Liver (tissue), 3 donors: ENCODE measurements around the gene PDCD6IP.
"Not testable (repeated sequence)": the region's sequence is repeated elsewhere in the genome, so short reads cannot be mapped to it uniquely, and the experiment has no call there.

Experiments
- FOXA1 ChIP-seq: IDR thresholded peaks from 2 replicates; pipeline ENCODE4 v1.6.1; 2016; ENCODE audit warnings: antibody characterized with exemption
- JUND ChIP-seq, 2 donors: IDR thresholded peaks; 2 replicates each; pipeline ENCODE4 v1.6.1; 2016; ENCODE audit warnings: antibody characterized with exemption in 2 of 2
- NR2F2 ChIP-seq: IDR thresholded peaks from 2 replicates; pipeline ENCODE4 v1.6.1; 2016; ENCODE audit warnings: antibody characterized with exemption
- RAD21 ChIP-seq, 2 donors: IDR thresholded peaks; 2 replicates each; pipeline ENCODE4 v1.6.1; 2016; ENCODE audit warnings: antibody characterized with exemption in 2 of 2, mild to moderate bottlenecking in 2 of 2
- RXRA ChIP-seq, 2 donors: IDR thresholded peaks; 2 replicates each; pipeline ENCODE4 v1.6.1; 2017 to 2018; ENCODE audit warnings: antibody characterized with exemption in 2 of 2, mild to moderate bottlenecking in 1 of 2
- SP1 ChIP-seq: IDR thresholded peaks from 2 replicates; pipeline ENCODE4 v1.6.1; 2018; ENCODE audit warnings: antibody characterized with exemption, mild to moderate bottlenecking
- TAF1 ChIP-seq: conservative IDR thresholded peaks from 2 replicates; pipeline ENCODE4 v1.6.1; 2016; ENCODE audit warnings: antibody characterized with exemption, mild to moderate bottlenecking
- YY1 ChIP-seq: IDR thresholded peaks from 2 replicates; pipeline ENCODE4 v1.6.1; 2016; ENCODE audit warnings: antibody characterized with exemption, mild to moderate bottlenecking
- TF ChIP-seq, protein P1 (sequence below): fragments of 150-350 bp; IDR thresholded peaks from 2 replicates; pipeline ENCODE4 v1.5.1; 2017; ENCODE audit warnings: improper control_type of control experiment, low read depth, low read length; ENCODE audit not compliant: missing input control
- TF ChIP-seq, protein P2 (sequence below): IDR thresholded peaks from 2 replicates; pipeline ENCODE4 v1.6.1; 2016; ENCODE audit warnings: antibody characterized with exemption, mild to moderate bottlenecking
- TF ChIP-seq, protein P3 (sequence below): IDR thresholded peaks from 2 replicates; pipeline ENCODE4 v1.6.1; 2016; ENCODE audit warnings: antibody characterized with exemption
- donor health status: healthy.
- donor health status: healthy.

DNA sequence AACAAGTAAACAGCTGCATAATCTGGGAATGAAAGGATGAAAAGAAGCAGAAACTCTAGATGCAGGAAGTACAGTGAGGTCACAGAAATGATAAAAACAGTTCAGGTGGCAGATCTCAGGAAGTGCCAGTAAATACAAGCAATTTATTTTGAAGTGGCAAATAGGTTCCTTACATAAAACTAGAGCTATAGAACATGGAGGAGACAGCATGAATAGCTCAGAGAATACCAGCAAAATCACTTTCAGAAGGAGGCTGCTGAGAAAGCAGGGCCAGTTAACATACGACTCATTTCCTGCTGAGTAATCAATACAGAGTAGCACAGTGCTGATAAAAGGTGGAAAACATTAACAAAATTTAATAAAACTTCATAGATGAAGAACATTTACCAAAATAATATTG is 57.0 kb downstream of the PDCD6IP start:
- TF ChIP-seq, protein P1, sequence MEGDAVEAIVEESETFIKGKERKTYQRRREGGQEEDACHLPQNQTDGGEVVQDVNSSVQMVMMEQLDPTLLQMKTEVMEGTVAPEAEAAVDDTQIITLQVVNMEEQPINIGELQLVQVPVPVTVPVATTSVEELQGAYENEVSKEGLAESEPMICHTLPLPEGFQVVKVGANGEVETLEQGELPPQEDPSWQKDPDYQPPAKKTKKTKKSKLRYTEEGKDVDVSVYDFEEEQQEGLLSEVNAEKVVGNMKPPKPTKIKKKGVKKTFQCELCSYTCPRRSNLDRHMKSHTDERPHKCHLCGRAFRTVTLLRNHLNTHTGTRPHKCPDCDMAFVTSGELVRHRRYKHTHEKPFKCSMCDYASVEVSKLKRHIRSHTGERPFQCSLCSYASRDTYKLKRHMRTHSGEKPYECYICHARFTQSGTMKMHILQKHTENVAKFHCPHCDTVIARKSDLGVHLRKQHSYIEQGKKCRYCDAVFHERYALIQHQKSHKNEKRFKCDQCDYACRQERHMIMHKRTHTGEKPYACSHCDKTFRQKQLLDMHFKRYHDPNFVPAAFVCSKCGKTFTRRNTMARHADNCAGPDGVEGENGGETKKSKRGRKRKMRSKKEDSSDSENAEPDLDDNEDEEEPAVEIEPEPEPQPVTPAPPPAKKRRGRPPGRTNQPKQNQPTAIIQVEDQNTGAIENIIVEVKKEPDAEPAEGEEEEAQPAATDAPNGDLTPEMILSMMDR = not testable (repeated sequence)
- not testable (repeated sequence) for TF ChIP-seq RAD21 (IDR thresholded peaks at IDR 0.05); SP1; FOXA1; TAF1; RXRA (IDR thresholded peaks at IDR 0.05); YY1; NR2F2; JUND (IDR thresholded peaks at IDR 0.05)
- TF ChIP-seq, protein P2, sequence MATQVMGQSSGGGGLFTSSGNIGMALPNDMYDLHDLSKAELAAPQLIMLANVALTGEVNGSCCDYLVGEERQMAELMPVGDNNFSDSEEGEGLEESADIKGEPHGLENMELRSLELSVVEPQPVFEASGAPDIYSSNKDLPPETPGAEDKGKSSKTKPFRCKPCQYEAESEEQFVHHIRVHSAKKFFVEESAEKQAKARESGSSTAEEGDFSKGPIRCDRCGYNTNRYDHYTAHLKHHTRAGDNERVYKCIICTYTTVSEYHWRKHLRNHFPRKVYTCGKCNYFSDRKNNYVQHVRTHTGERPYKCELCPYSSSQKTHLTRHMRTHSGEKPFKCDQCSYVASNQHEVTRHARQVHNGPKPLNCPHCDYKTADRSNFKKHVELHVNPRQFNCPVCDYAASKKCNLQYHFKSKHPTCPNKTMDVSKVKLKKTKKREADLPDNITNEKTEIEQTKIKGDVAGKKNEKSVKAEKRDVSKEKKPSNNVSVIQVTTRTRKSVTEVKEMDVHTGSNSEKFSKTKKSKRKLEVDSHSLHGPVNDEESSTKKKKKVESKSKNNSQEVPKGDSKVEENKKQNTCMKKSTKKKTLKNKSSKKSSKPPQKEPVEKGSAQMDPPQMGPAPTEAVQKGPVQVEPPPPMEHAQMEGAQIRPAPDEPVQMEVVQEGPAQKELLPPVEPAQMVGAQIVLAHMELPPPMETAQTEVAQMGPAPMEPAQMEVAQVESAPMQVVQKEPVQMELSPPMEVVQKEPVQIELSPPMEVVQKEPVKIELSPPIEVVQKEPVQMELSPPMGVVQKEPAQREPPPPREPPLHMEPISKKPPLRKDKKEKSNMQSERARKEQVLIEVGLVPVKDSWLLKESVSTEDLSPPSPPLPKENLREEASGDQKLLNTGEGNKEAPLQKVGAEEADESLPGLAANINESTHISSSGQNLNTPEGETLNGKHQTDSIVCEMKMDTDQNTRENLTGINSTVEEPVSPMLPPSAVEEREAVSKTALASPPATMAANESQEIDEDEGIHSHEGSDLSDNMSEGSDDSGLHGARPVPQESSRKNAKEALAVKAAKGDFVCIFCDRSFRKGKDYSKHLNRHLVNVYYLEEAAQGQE = not testable (repeated sequence)
- TF ChIP-seq, protein P3, sequence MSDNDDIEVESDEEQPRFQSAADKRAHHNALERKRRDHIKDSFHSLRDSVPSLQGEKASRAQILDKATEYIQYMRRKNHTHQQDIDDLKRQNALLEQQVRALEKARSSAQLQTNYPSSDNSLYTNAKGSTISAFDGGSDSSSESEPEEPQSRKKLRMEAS = not testable (repeated sequence)
